Lung (tissue), 12 donors: ENCODE data around the gene ISX. TPM values are rescaled to one million over a fixed set of nuclear protein-coding genes. Genes with fewer than 3 reads are reported as not detected.

Experiments used
- ATAC-seq: fragments of 200-7000 bp; cut with Tn5 transposase; one replicate; pipeline ENCODE4 v1.9.1; 2020; ENCODE audit warnings: moderate number of reproducible peaks; ENCODE audit not compliant: insufficient read depth, low FRiP score
- DNase-seq, 3 donors: peaks; one replicate each; pipeline ENCODE4 v3.0.0-alpha.2; 2013 to 2017
- H3K27ac ChIP-seq, 2 donors: one replicate each; pipeline ENCODE4 v1.5.1; 2013; ENCODE audit warnings: mild to moderate bottlenecking in 2 of 2, moderate library complexity in 2 of 2, control low read depth in 1 of 2, inconsistent platforms in 1 of 2, low read depth in 1 of 2, low read length in 1 of 2
- H3K27me3 ChIP-seq, 3 donors: one replicate each; pipeline ENCODE4 v1.5.1; 2013; ENCODE audit warnings: low read length in 2 of 3; ENCODE audit not compliant: control insufficient read depth in 3 of 3, insufficient read depth in 3 of 3
- H3K36me3 ChIP-seq, 4 donors: one replicate each; pipeline ENCODE4 v1.5.1; 2013; ENCODE audit warnings: low read length in 4 of 4, mild to moderate bottlenecking in 1 of 4, moderate library complexity in 1 of 4; ENCODE audit not compliant: control insufficient read depth in 4 of 4, insufficient read depth in 4 of 4
- H3K4me1 ChIP-seq, 5 donors: one replicate each; pipeline ENCODE4 v1.5.1; 2013; ENCODE audit warnings: low read length in 5 of 5, mild to moderate bottlenecking in 2 of 5, moderate library complexity in 1 of 5; ENCODE audit not compliant: control insufficient read depth in 5 of 5, insufficient read depth in 5 of 5
- H3K4me3 ChIP-seq: one replicate; pipeline ENCODE4 v1.5.1; 2013; ENCODE audit warnings: mild to moderate bottlenecking, control low read depth, moderate library complexity
- H3K9ac ChIP-seq, 2 donors: one replicate each; pipeline ENCODE4 v1.5.1; 2013; ENCODE audit warnings: low read length in 2 of 2, control low read depth in 1 of 2; ENCODE audit not compliant: insufficient read depth in 1 of 2
- H3K9me3 ChIP-seq, 4 donors: one replicate each; pipeline ENCODE4 v1.5.1; 2013; ENCODE audit warnings: low read length in 3 of 4, mild to moderate bottlenecking in 1 of 4, moderate library complexity in 1 of 4; ENCODE audit not compliant: control insufficient read depth in 4 of 4, insufficient read depth in 3 of 4
- WGBS, 2 donors: extraction: QIAGEN DNeasy Blood & Tissue Kit; methylation state at CpG; one replicate each; pipeline ENCODE4 v1.1.7; 2013; 5-methylcytosine and 5-hydroxymethylcytosine counted together
- polyA plus RNA-seq, 2 donors: library from polyadenylated mRNA; stranded (reverse); fragments of 200-250 nt; gene quantifications; one replicate each; pipeline ENCODE4 v1.2.1, GENCODE V29; 2013
- total RNA-seq, 2 donors: library from RNA; depleted of rRNA in 1 of 2; stranded (reverse); fragments of >200 nt in 1 of 2; gene quantifications; one replicate each; pipeline ENCODE4 v1.2.1, GENCODE V29; 2014 to 2021
- TF ChIP-seq, protein P1 (sequence below): IDR thresholded peaks from 2 replicates; pipeline ENCODE4 v1.5.1; 2012; ENCODE audit warnings: mild to moderate bottlenecking; ENCODE audit errors: control extremely low read depth, extremely low read depth
- donor health status: control.
- donor health status: control.
- donor health status: Bipolar disorder and iron deficiency.
- donor health status: healthy.
- donor health status: DM: yes; HTN: yes; CAD: no.

Gene ISX
- total and polyA plus RNA-seq, 4 donors: not detected

DNA sequence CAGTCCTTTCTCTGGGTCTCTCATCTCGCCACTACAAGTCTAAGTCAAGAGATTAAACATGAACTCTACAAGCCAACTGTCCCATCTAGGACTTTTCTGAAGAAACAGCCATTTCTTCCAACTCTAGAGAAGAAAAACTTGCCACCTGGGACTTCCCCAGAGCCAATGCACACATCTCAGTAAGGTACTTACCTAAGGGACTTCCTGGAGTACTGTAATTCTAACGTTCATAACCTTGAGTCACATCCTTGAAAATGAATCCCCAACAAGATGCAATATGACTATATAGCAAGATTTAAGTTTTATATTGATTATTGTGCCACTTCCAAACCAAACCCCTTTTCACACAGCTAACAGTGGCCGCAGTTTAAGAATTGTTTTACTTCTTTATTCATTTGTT lies 11.9 kb upstream of the ISX start:
- no peak overlapping the region for H3K9ac ChIP-seq
- no peak for DNase-seq
- no peaks in the 10 kb centered on the region for H3K27me3 ChIP-seq
- H3K9me3 ChIP-seq: peaks cover 0 to 8% (median 0%) of the 10 kb centered on the region in 4 donors
- ATAC-seq: no peak
- 64 to 77% methylated on average over 3 of the region's 3 CpGs for WGBS, 2 donors
- H3K27ac ChIP-seq: no peak overlapping the region
- H3K4me1 ChIP-seq: no peaks in the 10 kb centered on the region
- no peak overlapping the region for H3K4me3 ChIP-seq
- TF ChIP-seq, protein P1, sequence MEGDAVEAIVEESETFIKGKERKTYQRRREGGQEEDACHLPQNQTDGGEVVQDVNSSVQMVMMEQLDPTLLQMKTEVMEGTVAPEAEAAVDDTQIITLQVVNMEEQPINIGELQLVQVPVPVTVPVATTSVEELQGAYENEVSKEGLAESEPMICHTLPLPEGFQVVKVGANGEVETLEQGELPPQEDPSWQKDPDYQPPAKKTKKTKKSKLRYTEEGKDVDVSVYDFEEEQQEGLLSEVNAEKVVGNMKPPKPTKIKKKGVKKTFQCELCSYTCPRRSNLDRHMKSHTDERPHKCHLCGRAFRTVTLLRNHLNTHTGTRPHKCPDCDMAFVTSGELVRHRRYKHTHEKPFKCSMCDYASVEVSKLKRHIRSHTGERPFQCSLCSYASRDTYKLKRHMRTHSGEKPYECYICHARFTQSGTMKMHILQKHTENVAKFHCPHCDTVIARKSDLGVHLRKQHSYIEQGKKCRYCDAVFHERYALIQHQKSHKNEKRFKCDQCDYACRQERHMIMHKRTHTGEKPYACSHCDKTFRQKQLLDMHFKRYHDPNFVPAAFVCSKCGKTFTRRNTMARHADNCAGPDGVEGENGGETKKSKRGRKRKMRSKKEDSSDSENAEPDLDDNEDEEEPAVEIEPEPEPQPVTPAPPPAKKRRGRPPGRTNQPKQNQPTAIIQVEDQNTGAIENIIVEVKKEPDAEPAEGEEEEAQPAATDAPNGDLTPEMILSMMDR: no peak
- H3K36me3 ChIP-seq: no peaks in the 10 kb centered on the region

DNA sequence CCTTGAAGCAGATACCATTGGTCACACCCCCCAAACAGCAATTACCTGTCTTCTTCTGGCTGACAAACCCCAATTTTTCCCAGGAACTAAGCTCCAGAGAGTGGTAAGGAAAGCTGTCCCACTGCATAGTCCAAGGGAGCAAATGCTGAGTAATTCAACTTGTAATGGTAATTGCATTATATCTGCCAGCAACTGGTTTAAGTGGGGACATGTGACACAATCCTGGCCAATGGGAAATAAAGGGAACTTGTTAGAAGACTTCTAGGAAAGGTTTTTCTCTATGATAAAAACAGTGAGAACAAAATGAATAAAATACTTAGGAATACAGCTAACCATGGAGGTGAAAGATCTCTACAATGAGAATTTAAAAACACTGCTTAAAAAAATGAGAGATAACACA lies 9.5 kb upstream of the ISX start:
- Histone ChIP-seq H3K9ac (no peak overlapping the region), H3K36me3 (no peaks in the 10 kb centered on the region), H3K4me3 (no peak overlapping the region), H3K4me1 (no peaks in the 10 kb centered on the region), H3K27me3 (no peaks in the 10 kb centered on the region), H3K27ac (no peak overlapping the region), H3K9me3 (peaks cover 0 to 8% (median 0%) of the 10 kb centered on the region in 4 donors)
- TF ChIP-seq, protein P1: no peak
- DNase-seq (no peak), ATAC-seq (no peak)

DNA sequence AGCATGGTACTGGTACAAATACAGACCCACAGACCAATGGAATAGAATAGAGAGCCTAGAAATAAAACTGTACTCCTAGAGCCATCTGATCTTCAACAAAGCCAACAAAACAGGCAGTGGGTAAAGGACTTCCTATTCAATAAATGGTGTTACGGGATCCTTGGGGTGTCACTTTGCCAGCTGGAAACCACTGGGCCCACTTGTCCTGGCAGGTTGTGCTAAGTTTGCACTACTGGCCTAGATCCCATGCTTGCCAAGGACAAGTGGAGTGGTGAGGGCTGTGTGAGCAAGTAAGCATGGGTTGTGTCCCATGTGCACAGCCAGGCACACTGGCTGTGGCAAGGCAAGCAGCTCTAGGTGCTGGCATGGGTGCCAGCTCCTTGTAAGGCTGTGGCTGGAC lies 8.8 kb upstream of the ISX start:
- WGBS, 2 donors: 89 to 95% methylated on average over 1 of the region's 1 CpG
- H3K4me1 ChIP-seq: no peaks in the 10 kb centered on the region
- TF ChIP-seq, protein P1: no peak

DNA sequence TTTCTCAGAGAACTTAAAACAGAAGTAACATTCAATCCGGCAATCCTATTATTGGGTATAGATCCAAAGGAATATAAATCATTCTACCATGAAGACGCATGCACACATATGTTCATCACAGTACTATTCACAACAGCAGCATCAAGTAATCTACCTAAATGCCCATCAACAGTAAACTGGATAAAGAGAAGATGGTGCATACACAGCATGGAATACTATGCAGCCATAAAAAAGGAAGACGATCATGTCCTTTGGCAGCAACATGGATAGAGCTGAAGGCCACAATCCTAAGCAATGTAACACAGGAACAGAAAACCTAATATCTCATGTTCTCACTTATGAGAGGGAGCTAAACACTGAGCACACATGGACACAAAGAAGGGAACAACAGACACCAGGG lies 6.3 kb upstream of the ISX start:
- H3K4me1 ChIP-seq: no peaks in the 10 kb centered on the region
- H3K36me3 ChIP-seq: no peaks in the 10 kb centered on the region
- TF ChIP-seq, protein P1: no peak
- ATAC-seq (no peak), DNase-seq (no peak)
- H3K4me3 ChIP-seq: no peak overlapping the region
- H3K27me3 ChIP-seq: no peaks in the 10 kb centered on the region
- peaks cover 0 to 8% (median 0%) of the 10 kb centered on the region in 4 donors for H3K9me3 ChIP-seq
- H3K9ac ChIP-seq: no peak overlapping the region
- 98 to 99% methylated on average over 3 of the region's 3 CpGs for WGBS, 2 donors
- no peak overlapping the region for H3K27ac ChIP-seq

More for the DNA sequence above, 8.8 kb upstream of the ISX start:
- Histone ChIP-seq H3K36me3 (no peaks in the 10 kb centered on the region), H3K27ac (no peak overlapping the region), H3K27me3 (no peaks in the 10 kb centered on the region), H3K9me3 (peaks cover 0 to 8% (median 0%) of the 10 kb centered on the region in 4 donors), H3K4me3 (no peak overlapping the region), H3K9ac (no peak overlapping the region)
- ATAC-seq (no peak), DNase-seq (no peak)
